Endodermal cell (in vitro differentiated cells): ENCODE measurements around the gene ARL5A. TPM values are rescaled to one million over a fixed set of nuclear protein-coding genes. Genes with fewer than 3 reads are reported as not detected.

Experiments used
- DNase-seq: peaks from one replicate; pipeline ENCODE4 v3.0.0-alpha.2; 2017
- H3K27ac ChIP-seq: 2 replicates; pipeline ENCODE4 v1.5.1; 2013; ENCODE audit warnings: mild to moderate bottlenecking, low read depth, low read length, moderate library complexity
- H3K27me3 ChIP-seq: 2 replicates; pipeline ENCODE4 v1.6.1; 2013; ENCODE audit warnings: mild to moderate bottlenecking, low read length, moderate library complexity; ENCODE audit not compliant: insufficient read depth, control insufficient read depth, poor library complexity, severe bottlenecking
- H3K36me3 ChIP-seq: 2 replicates; pipeline ENCODE4 v1.7.0; 2013; ENCODE audit warnings: mild to moderate bottlenecking, low read length, moderate library complexity; ENCODE audit not compliant: control insufficient read depth, insufficient read depth
- H3K4me1 ChIP-seq: one replicate; pipeline ENCODE4 v1.7.0; 2013; ENCODE audit warnings: low read length; ENCODE audit not compliant: control insufficient read depth, insufficient read depth
- H3K4me3 ChIP-seq: 2 replicates; pipeline ENCODE4 v1.5.1; 2013; ENCODE audit warnings: mild to moderate bottlenecking, low read length, moderate library complexity
- H3K9ac ChIP-seq: 2 replicates; pipeline ENCODE4 v1.6.1; 2013; ENCODE audit warnings: mild to moderate bottlenecking, low read length, moderate library complexity; ENCODE audit not compliant: poor library complexity, severe bottlenecking; ENCODE audit errors: extremely low read depth
- H3K9me3 ChIP-seq: 2 replicates; pipeline ENCODE4 v1.6.1; 2013; ENCODE audit warnings: mild to moderate bottlenecking, low read length, moderate library complexity; ENCODE audit not compliant: control insufficient read depth
- H3K27ac Mint-ChIP-seq: 2 replicates; pipeline ENCODE4 v1.8.0; 2020; ENCODE audit warnings: mixed read lengths
- H3K27me3 Mint-ChIP-seq: 2 replicates; pipeline ENCODE4 v1.8.0; 2021; ENCODE audit warnings: mild to moderate bottlenecking, mixed read lengths; ENCODE audit not compliant: insufficient read depth
- H3K36me3 Mint-ChIP-seq: 2 replicates; pipeline ENCODE4 v1.8.0; 2020; ENCODE audit warnings: low read depth, mixed read lengths
- H3K4me1 Mint-ChIP-seq: 2 replicates; pipeline ENCODE4 v1.8.0; 2020; ENCODE audit warnings: mixed read lengths
- H3K4me3 Mint-ChIP-seq: 2 replicates; pipeline ENCODE4 v1.8.0; 2020; ENCODE audit warnings: mild to moderate bottlenecking, moderate library complexity, mixed read lengths
- H3K9me3 Mint-ChIP-seq: 2 replicates; pipeline ENCODE4 v1.8.0; 2020; ENCODE audit warnings: mild to moderate bottlenecking, mixed read lengths
- WGBS, 2 experiments: methylation state at CpG; one replicate each; pipeline versions ENCODE4 v1.1.5 to v1.1.7; 2013; ENCODE audit warnings: missing lambda C conversion rate in 2 of 2, mixed read lengths in 1 of 2; ENCODE audit not compliant: insufficient coverage in 1 of 2, insufficient read length in 1 of 2; 5-methylcytosine and 5-hydroxymethylcytosine counted together
- total RNA-seq, 2 donors: library from RNA; stranded (reverse); fragmentation: NEBNext Ultra II Directional in 1 of 2; extraction: Animal tissue kit (Norgen Biotek cat#: 25700) in 1 of 2; gene quantifications; 2 replicates in 1 of 2; 3 replicates in 1 of 2; pipeline ENCODE4 v1.2.1, GENCODE V29; 2021
- TF ChIP-seq, protein P1 (sequence below): fragments of 200-600 bp; sonication (generic); conservative IDR thresholded peaks from 2 replicates; pipeline ENCODE4 v1.5.0; 2021; ENCODE audit warnings: antibody characterized with exemption, mild to moderate bottlenecking

The ARL5A gene
- total RNA-seq, 2 donors from 2014 or later: 72.2 to 77.1 TPM

DNA sequence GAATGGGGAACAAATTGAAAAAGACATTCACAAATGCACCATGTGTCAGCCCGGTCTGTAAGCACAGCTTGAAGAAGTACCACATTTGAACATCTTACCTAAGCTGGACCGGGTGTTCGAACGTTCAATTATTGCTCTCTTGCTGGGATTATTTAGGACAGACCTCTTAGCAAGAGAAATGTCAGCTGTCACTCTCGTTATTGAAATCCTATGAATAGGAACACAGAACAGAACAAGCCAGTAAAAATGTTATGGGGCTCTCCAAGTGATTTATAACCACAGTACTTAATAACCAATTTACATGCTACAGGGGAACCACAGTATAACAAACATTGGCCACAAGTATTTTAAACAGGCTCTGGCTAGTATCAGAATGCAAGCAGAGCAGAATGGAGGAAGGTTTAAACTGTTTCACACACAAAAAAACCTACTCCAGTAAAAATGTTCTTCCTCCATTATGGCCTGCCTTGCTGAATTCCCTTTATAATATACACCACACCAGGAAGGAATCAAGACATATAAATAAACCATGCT lies 32.5 kb upstream of the ARL5A start:
- Histone ChIP-seq H3K36me3 (no peaks in the 10 kb centered on the region), H3K4me1 (peaks cover 16% of the 10 kb centered on the region), H3K4me3 (no peak overlapping the region), H3K9me3 (no peaks in the 10 kb centered on the region), H3K27ac (no peak overlapping the region), H3K9ac (no peak overlapping the region), H3K27me3 (no peaks in the 10 kb centered on the region)
- Mint-ChIP-seq H3K4me3 (no peak overlapping the region), H3K27me3 (no peaks in the 10 kb centered on the region), H3K4me1 (peaks cover 20% of the 10 kb centered on the region), H3K9me3 (no peaks in the 10 kb centered on the region), H3K27ac (peak overlapping the region; percentile 7), H3K36me3 (no peaks in the 10 kb centered on the region)
- TF ChIP-seq, protein P1, sequence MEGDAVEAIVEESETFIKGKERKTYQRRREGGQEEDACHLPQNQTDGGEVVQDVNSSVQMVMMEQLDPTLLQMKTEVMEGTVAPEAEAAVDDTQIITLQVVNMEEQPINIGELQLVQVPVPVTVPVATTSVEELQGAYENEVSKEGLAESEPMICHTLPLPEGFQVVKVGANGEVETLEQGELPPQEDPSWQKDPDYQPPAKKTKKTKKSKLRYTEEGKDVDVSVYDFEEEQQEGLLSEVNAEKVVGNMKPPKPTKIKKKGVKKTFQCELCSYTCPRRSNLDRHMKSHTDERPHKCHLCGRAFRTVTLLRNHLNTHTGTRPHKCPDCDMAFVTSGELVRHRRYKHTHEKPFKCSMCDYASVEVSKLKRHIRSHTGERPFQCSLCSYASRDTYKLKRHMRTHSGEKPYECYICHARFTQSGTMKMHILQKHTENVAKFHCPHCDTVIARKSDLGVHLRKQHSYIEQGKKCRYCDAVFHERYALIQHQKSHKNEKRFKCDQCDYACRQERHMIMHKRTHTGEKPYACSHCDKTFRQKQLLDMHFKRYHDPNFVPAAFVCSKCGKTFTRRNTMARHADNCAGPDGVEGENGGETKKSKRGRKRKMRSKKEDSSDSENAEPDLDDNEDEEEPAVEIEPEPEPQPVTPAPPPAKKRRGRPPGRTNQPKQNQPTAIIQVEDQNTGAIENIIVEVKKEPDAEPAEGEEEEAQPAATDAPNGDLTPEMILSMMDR: no peak
- DNase-seq: no peak
- WGBS, 2 experiments: 94 to 97% methylated on average over 4 to 5 of the region's 5 CpGs

DNA sequence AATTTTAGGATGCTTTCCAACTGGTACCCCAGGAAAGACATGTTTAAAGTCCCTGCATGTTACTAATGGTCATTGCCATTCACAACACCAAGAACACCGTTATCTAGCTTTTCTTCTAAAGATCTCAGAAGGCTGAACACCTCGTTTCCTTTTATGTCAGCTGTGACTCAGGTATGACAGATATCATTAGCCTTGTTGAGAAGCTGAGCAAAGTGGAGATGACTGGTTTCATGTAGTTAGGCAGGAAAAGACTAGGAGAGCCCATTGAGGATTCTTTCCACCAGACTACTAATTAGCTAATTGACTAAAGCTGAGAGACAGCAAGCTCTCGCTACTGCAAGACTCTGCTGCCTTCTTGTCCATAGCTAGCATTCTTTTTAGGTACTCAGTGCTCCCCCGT lies 32.0 kb upstream of the ARL5A start:
- no peak overlapping the region for H3K27ac ChIP-seq

DNA sequence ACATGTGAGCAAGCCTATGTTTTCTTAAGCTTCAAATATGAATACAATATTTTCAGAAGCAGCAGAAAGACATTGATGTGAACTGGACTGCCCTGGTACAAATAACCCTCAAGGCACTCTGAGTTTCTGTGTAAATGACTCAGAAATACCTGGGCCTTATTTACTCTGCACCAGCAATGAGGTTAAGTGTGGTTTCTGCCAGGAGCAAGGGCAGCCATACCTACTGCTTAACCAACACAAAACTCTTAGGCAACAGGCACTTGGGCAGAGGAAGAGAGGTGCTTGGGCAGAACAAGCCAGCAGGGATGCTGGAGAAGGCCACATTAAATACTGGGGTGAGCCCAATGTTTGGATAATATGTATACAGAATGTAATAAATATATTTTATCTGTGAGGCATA lies 29.4 kb upstream of the ARL5A start:
- Histone ChIP-seq H3K4me3 (no peak overlapping the region), H3K9ac (no peak overlapping the region), H3K9me3 (no peaks in the 10 kb centered on the region), H3K27ac (no peak overlapping the region), H3K4me1 (peaks cover 19% of the 10 kb centered on the region), H3K36me3 (no peaks in the 10 kb centered on the region), H3K27me3 (no peaks in the 10 kb centered on the region)
- no peak overlapping the region for H3K27ac Mint-ChIP-seq
- no peaks in the 10 kb centered on the region for H3K27me3 Mint-ChIP-seq
- DNase-seq: no peak
- no peak overlapping the region for H3K4me3 Mint-ChIP-seq
- H3K9me3 Mint-ChIP-seq: no peaks in the 10 kb centered on the region
- TF ChIP-seq, protein P1: no peak
- H3K4me1 Mint-ChIP-seq: peaks cover 29% of the 10 kb centered on the region
- no peaks in the 10 kb centered on the region for H3K36me3 Mint-ChIP-seq

More for the DNA sequence above, 32.0 kb upstream of the ARL5A start:
- Histone ChIP-seq H3K9ac (no peak overlapping the region), H3K36me3 (no peaks in the 10 kb centered on the region), H3K9me3 (no peaks in the 10 kb centered on the region), H3K27me3 (no peaks in the 10 kb centered on the region), H3K4me3 (no peak overlapping the region), H3K4me1 (peaks cover 16% of the 10 kb centered on the region)
- Mint-ChIP-seq H3K4me3 (no peak overlapping the region), H3K27ac (no peak overlapping the region), H3K36me3 (no peaks in the 10 kb centered on the region), H3K27me3 (no peaks in the 10 kb centered on the region), H3K4me1 (peaks cover 20% of the 10 kb centered on the region), H3K9me3 (no peaks in the 10 kb centered on the region)
- TF ChIP-seq, protein P1: no peak
- no peak for DNase-seq
- WGBS, 2 experiments: 92 to 94% methylated on average over 4 of the region's 4 CpGs
